HG03342 (cell line): Measurements from ENCODE around the gene SLC18A2.
"Not testable (repeated sequence)": the region's sequence is repeated elsewhere in the genome, so short reads cannot be mapped to it uniquely, and the experiment has no call there.

ENCODE experiments used
- ATAC-seq: cut with Tn5 transposase; IDR thresholded peaks from one replicate; pipeline ENCODE4 v1.9.1; 2021; ENCODE audit warnings: mild to moderate bottlenecking, moderate library complexity; ENCODE audit not compliant: unreplicated experiment

The SLC18A2 gene

DNA sequence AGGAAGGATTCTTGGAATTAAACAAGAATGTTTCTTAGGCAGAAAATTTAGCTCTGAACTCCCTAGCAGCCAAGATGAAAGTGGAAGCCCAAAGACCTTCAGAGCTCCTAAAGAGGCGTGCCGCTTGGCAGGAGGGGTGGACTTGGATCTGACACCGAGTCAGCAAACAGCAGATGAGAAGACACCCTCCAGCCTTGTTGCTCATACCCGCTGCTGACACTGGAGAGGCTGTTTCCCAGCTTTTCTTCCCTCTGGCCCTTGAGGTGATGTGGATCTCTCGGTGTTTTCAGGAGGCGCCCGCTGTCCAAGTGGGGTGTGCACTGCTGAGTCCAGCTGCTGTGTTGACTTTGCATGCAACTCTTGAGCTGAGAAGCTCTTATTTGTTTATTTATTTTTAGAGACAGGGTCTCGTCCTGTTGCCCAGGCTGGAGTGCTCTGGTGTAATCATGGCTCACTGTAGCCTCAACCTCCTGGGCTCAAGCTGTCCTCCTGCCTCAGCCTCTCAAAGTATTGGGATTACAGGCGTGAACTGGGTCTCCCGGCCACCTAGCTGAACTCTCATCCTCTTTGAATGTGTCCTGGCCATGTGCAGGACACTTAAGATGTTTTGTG lies 21.5 kb downstream of the SLC18A2 start:
- no peak for ATAC-seq

DNA sequence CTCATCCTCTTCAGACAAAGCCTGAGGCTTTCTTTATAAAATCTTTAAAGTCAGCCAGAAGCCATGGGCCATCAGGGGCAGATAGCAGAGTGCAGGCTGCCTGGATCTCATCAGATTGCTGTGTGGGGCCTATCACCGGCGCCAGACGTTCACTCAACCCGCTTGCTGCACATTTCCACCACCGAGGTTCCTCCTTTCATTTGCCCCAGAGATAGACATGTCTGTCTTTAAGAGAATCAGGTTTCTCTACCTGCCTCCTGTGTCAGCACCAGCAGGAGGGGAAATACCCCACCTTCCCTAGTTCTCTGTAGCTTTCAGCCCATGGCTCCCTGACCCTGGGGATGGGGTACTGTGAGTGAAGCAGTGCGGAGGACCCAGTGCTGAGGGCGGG lies 22.0 kb downstream of the SLC18A2 start:
- no peak for ATAC-seq

DNA sequence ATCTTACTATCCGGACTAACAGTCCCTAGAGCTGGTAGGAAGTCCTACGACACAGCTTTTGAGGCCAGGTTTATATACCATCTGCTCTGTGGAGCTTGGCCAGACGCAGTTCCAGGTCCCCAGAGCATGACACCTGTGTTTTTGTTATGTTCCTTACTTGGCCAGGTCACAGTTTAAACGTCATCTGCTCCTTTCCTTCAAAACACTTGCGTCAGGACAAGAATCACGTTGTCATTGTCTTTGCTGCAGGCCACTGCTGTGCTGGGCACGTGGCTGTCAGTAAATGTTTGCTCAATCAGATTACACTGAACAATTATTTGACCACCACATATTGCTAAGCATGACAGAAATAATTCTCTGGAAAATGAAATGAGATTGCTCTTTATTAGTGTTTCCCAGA lies 23.9 kb downstream of the SLC18A2 start:
- no peak for ATAC-seq

DNA sequence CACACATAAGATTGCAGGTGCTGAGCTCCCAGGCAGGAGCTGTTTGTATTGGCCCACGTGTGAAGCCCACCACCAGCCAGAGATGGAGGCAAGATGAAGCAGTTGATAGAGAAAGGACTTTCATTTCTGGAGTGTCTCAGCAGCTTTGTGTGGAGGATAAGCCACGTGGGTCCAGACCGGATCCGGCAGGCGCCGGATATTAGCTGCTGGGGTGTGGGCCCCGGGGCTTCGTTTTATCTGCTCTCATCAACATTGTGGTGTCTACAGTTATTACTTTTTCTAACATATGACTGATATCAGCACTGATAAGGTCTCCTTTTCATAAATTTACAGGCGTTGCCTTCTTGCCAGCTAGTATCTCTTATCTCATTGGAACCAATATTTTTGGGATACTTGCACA lies 25.5 kb downstream of the SLC18A2 start:
- no peak for ATAC-seq

DNA sequence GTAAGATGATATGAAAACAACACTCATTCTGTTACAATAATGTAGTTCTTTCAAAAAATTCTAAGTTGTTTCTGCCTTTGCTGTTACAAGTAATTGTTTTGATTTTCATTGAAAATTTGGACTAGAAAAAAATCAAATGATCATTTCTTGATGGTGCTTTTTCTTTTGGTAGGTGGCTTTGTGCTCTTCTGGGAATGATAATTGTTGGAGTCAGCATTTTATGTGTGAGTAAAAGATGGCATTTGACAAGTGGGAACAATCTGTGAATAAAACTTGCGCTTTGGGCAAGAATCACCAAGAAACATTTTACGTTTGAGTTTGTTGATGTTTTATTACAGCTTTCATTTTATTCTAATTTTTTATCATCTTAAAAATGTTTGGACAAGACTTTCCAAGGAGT lies 25.9 kb downstream of the SLC18A2 start:
- ATAC-seq: no peak

DNA sequence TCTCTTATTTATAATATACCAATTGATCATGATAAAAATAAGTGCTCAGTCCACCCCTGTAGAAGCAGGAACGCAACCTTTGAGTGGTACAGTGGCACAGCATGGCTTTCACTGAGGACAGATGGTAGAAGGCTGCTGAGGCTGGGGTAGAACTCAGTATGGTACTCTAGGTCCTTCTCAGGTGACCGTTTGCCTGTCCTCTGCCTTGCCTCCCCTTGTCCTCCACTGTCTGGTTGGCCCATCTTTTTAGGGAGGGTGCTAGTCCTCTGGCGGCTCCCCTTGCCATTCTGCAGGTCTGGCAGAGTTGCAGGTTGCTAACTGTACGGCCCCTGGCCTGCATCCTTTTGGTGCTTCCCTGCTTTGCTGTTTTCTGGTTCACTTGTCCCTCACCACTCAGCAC lies 27.3 kb downstream of the SLC18A2 start:
- ATAC-seq: no peak

DNA sequence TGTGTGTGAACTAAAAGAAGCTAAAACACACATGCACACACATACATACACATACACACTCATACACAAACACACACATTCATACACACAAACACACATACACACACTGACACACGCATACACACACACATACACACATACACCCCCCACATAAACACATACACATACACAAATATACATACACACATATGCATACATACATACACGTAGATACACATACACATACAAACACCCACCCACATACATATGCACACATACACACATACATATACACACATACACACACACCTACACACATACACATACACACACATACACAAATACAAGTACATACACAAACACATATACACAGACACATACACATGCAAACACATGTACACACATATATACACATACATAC lies 28.0 kb downstream of the SLC18A2 start:
- no peak for ATAC-seq

DNA sequence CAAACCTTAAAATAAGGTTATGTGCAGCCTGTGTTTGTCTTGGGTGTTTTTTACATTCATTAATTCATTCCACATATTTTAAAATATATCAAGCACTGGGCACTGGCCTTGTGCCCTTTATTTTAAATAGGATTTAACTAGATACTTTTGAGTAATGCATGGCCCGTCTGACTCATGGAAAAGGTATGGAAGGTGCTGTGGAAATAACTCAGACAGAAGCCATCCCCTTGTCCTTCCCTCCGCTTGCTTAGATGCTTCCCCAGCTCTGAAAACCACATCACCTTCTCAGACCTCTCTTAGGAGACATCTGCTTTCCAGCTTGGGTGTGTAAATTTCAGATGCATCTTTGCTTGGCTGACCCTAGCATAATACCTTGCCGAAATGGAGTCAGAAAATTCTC lies 30.5 kb downstream of the SLC18A2 start:
- ATAC-seq: no peak

DNA sequence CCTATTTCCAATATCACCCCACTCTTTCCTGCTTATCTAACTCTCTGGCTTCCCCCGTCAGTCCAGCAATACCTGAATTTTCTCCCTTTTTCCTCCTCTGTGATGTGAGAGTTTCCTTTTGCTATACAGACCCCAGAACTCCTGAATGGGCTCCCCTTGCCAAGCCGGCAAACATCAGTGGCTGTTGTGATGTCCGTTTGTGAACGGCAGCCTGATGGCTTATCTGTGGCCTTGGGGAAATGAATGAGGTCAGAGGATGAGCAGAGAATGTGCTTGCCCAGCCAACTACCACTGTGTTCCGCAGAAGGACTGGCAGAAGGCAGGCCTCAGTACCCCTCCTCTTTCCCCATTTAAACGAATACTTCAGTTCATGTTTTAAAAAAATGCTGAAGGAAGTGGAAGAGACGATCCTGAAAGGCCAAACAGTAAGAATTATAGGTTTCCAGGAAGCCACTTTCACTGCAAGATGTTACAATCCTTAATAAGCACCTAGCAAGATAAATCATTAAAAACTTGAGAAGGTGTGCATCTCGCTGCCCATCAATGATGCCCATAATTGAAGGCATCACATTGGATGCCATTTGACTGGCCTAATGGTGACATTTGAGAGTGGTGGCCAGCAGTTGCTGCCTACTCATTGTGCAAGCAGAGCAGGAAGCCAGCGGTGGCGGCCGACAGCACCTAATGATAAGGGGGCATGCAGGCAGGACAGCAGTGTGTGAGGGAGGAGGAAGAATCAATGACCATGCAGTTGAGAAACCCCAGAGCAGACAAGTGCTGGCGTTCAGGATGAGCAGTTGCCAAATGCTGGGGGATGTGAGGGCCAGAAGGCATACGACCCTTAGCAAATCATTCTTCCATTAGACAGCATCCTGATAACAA lies 31.5 kb downstream of the SLC18A2 start:
- no peak for ATAC-seq

DNA sequence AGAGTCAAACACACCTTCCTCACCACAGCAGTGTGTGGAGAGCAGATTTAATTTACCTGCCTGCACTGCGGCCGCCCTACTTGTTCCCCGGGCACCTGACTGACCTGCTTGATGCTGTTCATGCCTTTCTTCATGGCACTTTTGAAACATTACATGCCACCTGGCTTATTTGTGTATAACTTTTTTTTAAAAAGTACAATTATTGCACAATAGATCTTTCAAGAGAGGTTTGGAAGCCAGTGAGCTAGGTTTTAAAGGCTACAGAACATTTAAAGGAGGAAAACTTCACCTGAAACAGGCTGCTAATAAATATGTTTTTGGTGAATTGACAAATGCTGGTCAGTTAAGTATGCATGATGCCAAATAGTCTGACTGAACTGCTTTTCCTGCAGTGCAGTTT lies 33.1 kb downstream of the SLC18A2 start:
- no peak for ATAC-seq

DNA sequence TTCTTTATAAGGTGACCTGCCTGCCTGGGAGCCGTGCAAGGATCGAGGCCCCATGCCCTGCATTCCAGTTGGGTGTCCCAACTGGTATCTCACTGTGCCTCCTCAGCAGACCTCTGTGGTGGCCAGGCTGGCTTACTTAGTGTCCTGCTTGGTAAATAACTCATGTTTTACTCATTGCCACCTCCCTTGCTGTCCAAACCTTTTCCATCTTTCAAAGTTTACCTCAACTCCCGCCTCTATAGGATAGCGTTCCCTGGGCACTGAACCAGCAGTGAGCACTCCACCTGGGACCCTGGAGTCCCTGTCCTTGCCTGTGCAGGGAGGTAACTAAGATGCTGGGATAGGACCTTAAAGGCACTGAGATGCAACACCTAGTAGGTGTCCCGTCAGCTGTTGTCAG lies 33.6 kb downstream of the SLC18A2 start:
- ATAC-seq: no peak

DNA sequence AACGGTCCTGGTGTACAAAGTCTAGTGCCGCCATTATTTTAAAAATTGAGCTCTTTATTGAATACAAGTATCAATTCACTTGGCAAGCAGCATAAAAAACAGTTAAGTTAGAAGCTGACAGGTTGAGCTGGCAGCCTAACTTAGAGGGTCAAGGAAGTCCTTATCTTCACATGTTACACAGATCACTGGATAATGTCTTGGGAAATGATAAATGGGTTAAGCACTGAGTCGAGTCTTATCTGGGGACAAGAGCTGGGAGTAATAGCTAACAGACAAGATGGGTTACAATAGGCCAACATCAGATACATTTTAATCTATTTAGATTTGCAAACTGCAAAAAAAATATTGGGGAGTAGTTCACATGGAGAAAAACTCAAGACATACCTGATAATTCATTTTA lies 34.2 kb downstream of the SLC18A2 start:
- no peak for ATAC-seq

DNA sequence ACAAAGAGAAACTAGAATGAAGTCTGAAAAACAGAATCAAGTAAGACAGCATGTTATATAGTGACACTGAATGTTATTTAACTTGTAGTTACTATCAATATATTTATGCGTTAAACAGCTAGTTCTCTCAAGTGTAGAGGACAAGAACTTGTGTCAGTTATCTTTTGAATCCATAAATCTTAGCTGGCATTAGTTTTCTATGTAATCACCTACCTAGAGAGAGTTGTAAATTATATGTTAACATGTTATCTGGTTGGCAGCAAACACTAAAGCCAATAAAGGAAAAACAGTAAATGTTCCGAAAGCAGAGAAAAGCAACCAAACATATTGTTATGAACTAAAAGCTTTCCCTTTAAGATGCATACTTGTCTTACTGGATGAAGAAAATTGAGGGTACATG lies 36.8 kb downstream of the SLC18A2 start:
- ATAC-seq: no peak

DNA sequence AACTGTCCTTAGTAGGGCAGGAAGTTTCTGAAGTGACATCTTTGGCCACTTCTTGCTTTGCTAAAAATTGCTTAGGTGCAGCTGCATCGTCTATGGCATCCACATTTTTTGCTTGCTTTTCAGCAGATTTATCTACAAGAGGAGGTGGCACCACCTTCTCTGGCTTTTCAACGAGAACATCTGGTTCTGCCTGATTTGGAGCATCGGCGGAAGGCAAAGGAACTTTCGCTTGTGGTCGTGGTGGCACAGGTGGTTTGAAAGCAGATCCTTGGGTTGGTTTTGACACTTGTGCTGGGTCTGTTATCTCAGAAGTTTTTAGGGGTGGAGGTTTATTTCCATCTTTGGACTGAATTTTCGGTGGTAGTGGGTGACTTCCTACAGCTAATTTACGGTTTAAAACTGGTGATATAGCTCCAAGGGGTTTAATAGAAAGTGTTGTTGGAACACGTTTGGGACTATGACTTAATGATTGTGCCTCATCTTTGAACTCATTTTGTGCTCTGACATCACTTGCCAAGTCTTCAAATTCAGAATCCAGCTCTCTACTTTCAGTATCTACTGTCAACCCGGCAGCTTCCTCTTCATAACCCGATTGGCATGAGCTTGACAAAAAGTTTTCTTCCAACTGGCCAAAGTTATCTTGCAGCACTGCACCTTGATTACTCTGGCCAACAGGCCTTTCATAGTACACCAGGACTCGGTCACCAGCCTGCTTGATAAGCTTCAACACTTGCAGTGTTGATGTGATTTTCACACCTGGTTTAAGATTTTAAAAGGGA lies 44.0 kb downstream of the SLC18A2 start:
- ATAC-seq: no peak

DNA sequence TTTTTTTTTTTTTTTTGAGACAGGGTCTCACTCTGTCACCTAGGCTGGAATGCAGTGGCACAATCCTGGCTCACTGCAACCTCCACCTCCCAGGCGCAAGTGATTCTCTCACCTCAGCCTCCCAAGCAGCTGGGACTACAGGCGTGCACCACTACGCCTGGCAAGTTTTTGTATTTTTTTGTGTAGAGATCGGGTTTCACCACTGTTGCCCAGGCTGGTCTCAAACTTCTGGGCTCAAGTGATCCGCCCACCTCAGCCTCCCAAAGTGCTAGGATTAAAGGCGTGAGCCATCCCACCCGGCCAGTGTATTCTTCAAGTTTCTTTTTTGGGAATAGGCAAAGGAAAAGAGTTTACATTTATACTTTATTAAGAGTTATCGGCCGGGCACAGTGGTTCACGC lies 50.0 kb downstream of the SLC18A2 start:
- ATAC-seq: not testable (repeated sequence)

DNA sequence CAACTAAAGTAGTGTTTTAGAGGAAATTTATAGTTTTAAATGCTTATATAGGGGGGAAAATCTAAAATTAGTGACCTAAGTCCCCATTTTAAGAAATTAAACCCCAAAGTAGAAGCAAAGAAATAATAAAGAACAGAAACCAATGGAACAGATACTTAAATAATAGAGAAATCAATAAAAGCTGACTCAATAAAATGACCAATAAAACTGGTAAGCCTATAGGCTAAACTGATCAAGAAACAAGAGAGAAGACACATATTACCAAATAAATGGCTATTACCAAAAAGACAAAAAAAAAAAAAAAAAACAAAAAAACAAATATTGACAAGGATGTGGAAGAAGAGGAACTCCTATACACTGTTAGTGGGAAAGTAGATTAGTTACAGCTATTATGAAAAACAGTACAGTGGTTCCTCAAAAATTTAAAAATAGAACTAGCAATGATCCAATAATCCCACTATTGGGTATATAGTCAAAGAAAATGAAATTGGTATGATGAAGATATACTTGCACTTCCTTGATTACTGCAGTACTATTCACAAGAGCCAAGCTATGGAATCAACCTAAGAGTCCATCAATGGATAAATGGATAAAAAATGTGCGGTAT lies 53.2 kb downstream of the SLC18A2 start:
- ATAC-seq: no peak

DNA sequence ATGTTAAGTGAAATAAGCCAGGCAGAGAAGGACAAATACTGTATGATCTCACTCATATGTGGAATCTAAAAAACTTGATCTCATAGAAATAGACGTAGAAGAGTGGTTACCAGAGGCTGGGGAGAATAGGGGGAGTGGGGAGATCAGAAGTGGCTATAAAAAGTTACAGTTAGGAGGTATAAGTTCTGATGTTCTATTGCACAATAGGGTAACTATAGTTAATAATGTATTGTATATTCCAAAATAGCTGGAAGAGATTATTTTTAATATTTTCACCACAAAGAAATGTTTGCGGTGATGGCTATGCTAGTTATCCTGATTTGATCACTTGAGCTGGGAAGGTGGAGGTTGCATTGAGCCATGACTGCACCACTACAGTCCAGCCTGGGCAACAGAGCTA lies 53.8 kb downstream of the SLC18A2 start:
- ATAC-seq: no peak

DNA sequence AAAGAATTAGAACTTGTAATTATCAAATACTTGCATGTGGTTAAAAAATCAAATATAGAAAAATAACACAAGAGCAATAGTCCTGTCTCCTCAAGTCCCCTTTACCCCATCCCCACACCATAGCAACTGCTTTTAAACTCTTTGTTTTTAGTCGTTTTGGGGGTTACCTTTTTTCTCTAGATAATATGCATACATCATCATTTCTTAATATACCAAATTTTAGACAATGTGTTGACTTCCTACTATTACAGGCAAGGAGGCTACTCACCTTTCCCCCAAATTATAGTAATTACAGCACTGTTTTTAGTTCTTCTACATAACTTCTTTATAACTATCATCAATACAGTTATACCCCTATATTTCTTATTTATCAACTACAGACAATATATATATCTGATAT lies 57.3 kb downstream of the SLC18A2 start:
- ATAC-seq: no peak

DNA sequence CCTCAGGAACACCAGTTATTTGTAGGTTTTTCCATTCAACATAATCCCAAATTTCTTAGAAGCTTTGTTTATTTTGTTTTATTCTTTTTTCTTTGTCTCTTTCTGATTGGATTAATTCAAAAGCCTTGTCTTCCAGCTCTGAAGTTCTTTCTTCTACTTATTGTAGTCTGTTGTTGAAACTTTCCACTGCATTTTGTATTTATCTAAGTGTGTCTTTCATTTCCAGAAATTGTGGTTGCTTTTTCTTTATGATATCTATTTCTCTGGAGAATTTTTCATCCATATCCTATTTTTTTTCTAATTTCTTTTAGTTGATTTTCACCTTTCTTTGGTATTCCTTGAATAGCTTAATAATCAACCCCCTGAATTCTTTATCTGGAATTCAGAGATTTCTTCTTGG lies 58.5 kb downstream of the SLC18A2 start:
- no peak for ATAC-seq

DNA sequence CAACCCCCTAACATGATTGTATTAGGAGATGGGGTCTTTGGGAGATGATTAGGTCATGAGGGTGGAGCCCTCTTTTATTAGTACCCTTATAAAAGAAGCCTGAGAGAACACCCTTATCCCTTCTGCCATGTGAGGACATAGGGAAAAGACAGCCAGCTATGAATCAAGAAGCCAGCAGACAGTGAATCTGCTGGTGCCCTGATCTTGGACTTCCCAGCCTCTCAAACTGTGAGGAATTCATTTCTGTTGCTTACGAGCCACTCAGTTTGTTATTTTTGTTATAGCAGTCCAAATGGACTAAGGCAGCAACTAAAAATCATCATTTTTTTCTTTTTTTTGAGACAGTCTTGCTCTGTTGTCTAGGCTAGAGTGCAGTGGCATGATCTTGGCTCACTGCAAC lies 59.8 kb downstream of the SLC18A2 start:
- ATAC-seq: no peak

DNA sequence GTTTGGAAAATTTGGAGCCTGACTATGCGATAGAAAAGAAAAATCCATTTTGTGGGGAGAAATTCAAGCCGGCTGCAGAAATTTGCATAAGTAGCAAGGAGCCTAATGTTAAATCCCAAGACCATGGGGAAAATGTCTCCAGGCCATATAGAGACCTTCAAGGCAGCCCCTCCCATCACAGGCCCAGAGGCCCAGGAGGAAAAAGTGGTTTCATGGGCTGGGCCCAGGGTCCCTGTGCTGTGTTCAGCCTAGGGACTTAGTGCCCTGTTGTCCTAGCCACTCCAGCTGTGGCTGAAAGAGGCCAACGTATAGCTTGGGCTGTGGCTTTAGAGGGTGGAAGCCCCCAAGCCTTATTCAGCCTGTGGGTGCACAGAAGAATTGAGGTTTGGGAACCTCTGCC lies 62.5 kb downstream of the SLC18A2 start:
- not testable (repeated sequence) for ATAC-seq
